ENCODE results near the gene SIRT3. TPM values are rescaled to one million over a fixed set of nuclear protein-coding genes. Genes with fewer than 3 reads are reported as not detected.
"Not testable (repeated sequence)": the region's sequence is repeated elsewhere in the genome, so short reads cannot be mapped to it uniquely, and the experiment has no call there.

The SIRT3 gene
- total and polyA plus RNA-seq, 8 donors, result 7.7 to 25.1 (median 11.8) TPM

GRCh38 chr11:191490-192478, 44.4 kb downstream of the SIRT3 start:
- H3K36me3 ChIP-seq; H3K27ac ChIP-seq; intact Hi-C loops (cut with DNase I); H3K4me1 ChIP-seq; H3K27me3 ChIP-seq; H3K4me3 ChIP-seq; H3K9me3 ChIP-seq: not testable (repeated sequence)
- ATAC-seq (peak; percentile 66 to 85 (median 76)), DNase-seq (peak in 3 of 6 donors; percentile 59 to 80 (median 73)), FAIRE-seq (peak; percentile 75)
- peak in 2 of 4 donors; percentile 21 to 29 for TF ChIP-seq CTCF (IDR thresholded peaks at IDR 0.05)
- WGBS, 2 donors, result 54 to 62% methylated on average over 4 to 5 of the region's 8 CpGs

- H3K4me3 ChIP-seq; intact Hi-C loops (cut with DNase I); FAIRE-seq; H3K4me1 ChIP-seq; ATAC-seq; H3K9me3 ChIP-seq; H3K27ac ChIP-seq; H3K36me3 ChIP-seq; H3K27me3 ChIP-seq: not testable (repeated sequence)
- DNase-seq, result peak in 3 of 6 donors; percentile 3 to 20 (median 15)
- 62 to 65% methylated on average over 5 of the region's 5 CpGs for WGBS, 2 donors
Observed at GRCh38 chr11:190546-190945, 45.6 kb downstream of the SIRT3 start.

- FAIRE-seq; intact Hi-C loops (cut with DNase I); H3K4me1 ChIP-seq; H3K27me3 ChIP-seq; H3K36me3 ChIP-seq; H3K9me3 ChIP-seq; H3K27ac ChIP-seq; H3K4me3 ChIP-seq: not testable (repeated sequence)
- peak; percentile 35 to 54 (median 48) for ATAC-seq
- DNase-seq, result peak in 5 of 6 donors; percentile 25 to 77 (median 43)
- 59 to 62% methylated on average over 10 of the region's 25 CpGs for WGBS, 2 donors
Observed at GRCh38 chr11:189843-190311, 46.3 kb downstream of the SIRT3 start.

- H3K4me1 ChIP-seq; H3K27ac ChIP-seq; H3K9me3 ChIP-seq; H3K36me3 ChIP-seq; H3K4me3 ChIP-seq; FAIRE-seq; intact Hi-C loops (cut with DNase I); H3K27me3 ChIP-seq: not testable (repeated sequence)
- WGBS, 2 donors, result 82 to 83% methylated on average over 37 to 43 of the region's 55 CpGs
- ATAC-seq (peak in 3 of 4 donors; percentile 10 to 36 (median 33)), DNase-seq (peak in 5 of 6 donors; percentile 11 to 66 (median 28))
Observed at GRCh38 chr11:189200-189783, 46.9 kb downstream of the SIRT3 start.

GRCh38 chr11:180242-180641, 55.9 kb downstream of the SIRT3 start:
- H3K9me3 ChIP-seq; H3K4me1 ChIP-seq; H3K27ac ChIP-seq; DNase-seq; intact Hi-C loops (cut with DNase I); FAIRE-seq; H3K36me3 ChIP-seq; H3K27me3 ChIP-seq; H3K4me3 ChIP-seq; ATAC-seq: not testable (repeated sequence)
- WGBS, 2 donors, result 0% methylated on average over 1 of the region's 13 CpGs

Other genes starting within 250 kb of the SIRT3 start
- gene SCGB1C1, start 43.3 kb downstream of the SIRT3 start, total RNA-seq, result under 1 TPM in 3 of 6 donors, not detected in 3; 0.41 to 0.70 (median 0.63) TPM
- gene SCGB1C1, start 43.3 kb downstream of the SIRT3 start, polyA plus RNA-seq, result 1 to 10 TPM in 1 of 2 donors, not detected in 1; 1.1 TPM
- 10 to 100 TPM; 29.8 to 53.4 (median 48.8) TPM for gene BET1L, start 28.9 kb downstream of the SIRT3 start, total RNA-seq
- gene BET1L, start 28.9 kb downstream of the SIRT3 start, polyA plus RNA-seq, result 10 to 100 TPM; 27.7 to 30.7 TPM
- gene RIC8A, start 28.6 kb downstream of the SIRT3 start, total RNA-seq, result 10 to 100 TPM; 29.7 to 49.3 (median 40.9) TPM
- gene RIC8A, start 28.6 kb downstream of the SIRT3 start, polyA plus RNA-seq, result 10 to 100 TPM; 39.6 to 47.1 TPM
- 10 to 100 TPM; 35.5 to 48.3 (median 41.9) TPM for gene PSMD13, start 634 bp upstream of the SIRT3 start, total RNA-seq
- gene PSMD13, start 634 bp upstream of the SIRT3 start, polyA plus RNA-seq, result 100 to 1,000 TPM in 1 of 2 donors, 10 to 100 TPM in 1; 97.5 to 118 TPM
- under 1 TPM in 4 of 6 donors, not detected in 2; 0.19 to 0.23 (median 0.20) TPM for gene NLRP6, start 42.1 kb upstream of the SIRT3 start, total RNA-seq
- under 1 TPM; 0.05 to 0.08 TPM for gene NLRP6, start 42.1 kb upstream of the SIRT3 start, polyA plus RNA-seq
- gene PGGHG, start 52.8 kb upstream of the SIRT3 start, total RNA-seq, result 100 to 1,000 TPM in 4 of 6 donors, 10 to 100 TPM in 1, 1 to 10 TPM in 1; 8.9 to 534 (median 198) TPM
- 1,000 to 10,000 TPM; 1,516 to 4,700 TPM for gene PGGHG, start 52.8 kb upstream of the SIRT3 start, polyA plus RNA-seq
- gene IFITM5, start 63.2 kb upstream of the SIRT3 start, total RNA-seq, result not detected
- 1 to 10 TPM in 1 of 2 donors, under 1 TPM in 1; 0.56 to 1.2 TPM for gene IFITM5, start 63.2 kb upstream of the SIRT3 start, polyA plus RNA-seq
- 100 to 1,000 TPM in 2 of 6 donors, 10 to 100 TPM in 4; 32.1 to 120 (median 63.6) TPM for gene IFITM2, start 71.5 kb upstream of the SIRT3 start, total RNA-seq
- 100 to 1,000 TPM; 169 to 182 TPM for gene IFITM2, start 71.5 kb upstream of the SIRT3 start, polyA plus RNA-seq
- 10 to 100 TPM in 5 of 6 donors, 1 to 10 TPM in 1; 10.0 to 45.2 (median 18.9) TPM for gene IFITM1, start 77.7 kb upstream of the SIRT3 start, total RNA-seq
- 10 to 100 TPM; 40.7 to 54.5 TPM for gene IFITM1, start 77.7 kb upstream of the SIRT3 start, polyA plus RNA-seq
- gene IFITM3, start 84.5 kb upstream of the SIRT3 start, total RNA-seq, result 100 to 1,000 TPM in 4 of 6 donors, 10 to 100 TPM in 2; 86.4 to 292 (median 135) TPM
- 100 to 1,000 TPM; 300 to 429 TPM for gene IFITM3, start 84.5 kb upstream of the SIRT3 start, polyA plus RNA-seq
- 1 to 10 TPM in 5 of 6 donors, under 1 TPM in 1; 0.95 to 4.8 (median 1.8) TPM for gene B4GALNT4, start 133.2 kb upstream of the SIRT3 start, total RNA-seq
- gene B4GALNT4, start 133.2 kb upstream of the SIRT3 start, polyA plus RNA-seq, result 10 to 100 TPM in 1 of 2 donors, 1 to 10 TPM in 1; 6.8 to 25.9 TPM
- gene PKP3, start 157.9 kb upstream of the SIRT3 start, total RNA-seq, result 10 to 100 TPM; 23.4 to 36.1 (median 26.2) TPM
- 10 to 100 TPM; 33.8 to 50.5 TPM for gene PKP3, start 157.9 kb upstream of the SIRT3 start, polyA plus RNA-seq
- gene SIGIRR, start 178.7 kb upstream of the SIRT3 start, total RNA-seq, result 10 to 100 TPM; 39.2 to 62.1 (median 46.9) TPM
- gene SIGIRR, start 178.7 kb upstream of the SIRT3 start, polyA plus RNA-seq, result 100 to 1,000 TPM; 138 to 158 TPM
- gene ANO9, start 205.7 kb upstream of the SIRT3 start, total RNA-seq, result 10 to 100 TPM in 4 of 6 donors, 1 to 10 TPM in 2; 6.2 to 32.1 (median 12.5) TPM
- gene ANO9, start 205.7 kb upstream of the SIRT3 start, polyA plus RNA-seq, result 10 to 100 TPM; 46.2 to 68.7 TPM
- 10 to 100 TPM; 11.3 to 17.4 (median 15.2) TPM for gene PTDSS2, start 213.9 kb upstream of the SIRT3 start, total RNA-seq
- 10 to 100 TPM; 24.7 to 44.7 TPM for gene PTDSS2, start 213.9 kb upstream of the SIRT3 start, polyA plus RNA-seq